Smooth muscle cell (in vitro differentiated cells): ENCODE results near the gene THBS1. TPM values are rescaled to one million over a fixed set of nuclear protein-coding genes. Genes with fewer than 3 reads are reported as not detected.

ENCODE experiments used
- DNase-seq: peaks from one replicate; lab custom pipeline; 2025; ENCODE audit not compliant: unreplicated experiment; lab: John Stamatoyannopoulos, UW
- H2AFZ ChIP-seq: fragments of 200-600 bp; sonication (generic); 2 replicates; pipeline ENCODE4 v1.6.0; 2016; ENCODE audit warnings: antibody characterized with exemption, low read depth, mild to moderate bottlenecking
- H3F3A ChIP-seq: fragments of 200-600 bp; sonication (generic); 2 replicates; pipeline ENCODE4 v1.6.0; 2017; ENCODE audit warnings: antibody characterized with exemption, low read depth
- H3K27ac ChIP-seq: fragments of 200-600 bp; sonication (generic); 2 replicates; pipeline ENCODE4 v1.5.1; 2016; ENCODE audit warnings: low read depth, mild to moderate bottlenecking
- H3K27me3 ChIP-seq: fragments of 200-600 bp; sonication (generic); 2 replicates; pipeline ENCODE4 v1.6.1; 2016; ENCODE audit warnings: low read depth, mild to moderate bottlenecking
- H3K36me3 ChIP-seq: fragments of 200-600 bp; sonication (generic); 2 replicates; pipeline ENCODE4 v1.5.1; 2016; ENCODE audit warnings: low read depth
- H3K4me1 ChIP-seq: fragments of 200-600 bp; sonication (generic); 2 replicates; pipeline ENCODE4 v1.5.1; 2016; ENCODE audit warnings: low read depth
- H3K4me2 ChIP-seq: fragments of 200-600 bp; sonication (generic); 2 replicates; pipeline ENCODE4 v1.6.0; 2016; ENCODE audit warnings: mild to moderate bottlenecking
- H3K4me3 ChIP-seq: fragments of 200-600 bp; sonication (generic); 2 replicates; pipeline ENCODE4 v1.5.1; 2016; ENCODE audit warnings: mild to moderate bottlenecking
- H3K79me2 ChIP-seq: fragments of 200-600 bp; sonication (generic); 2 replicates; pipeline ENCODE4 v1.6.0; 2016; ENCODE audit warnings: low read depth, mild to moderate bottlenecking
- H3K9ac ChIP-seq: fragments of 200-600 bp; sonication (generic); 2 replicates; pipeline ENCODE4 v1.6.0; 2016; ENCODE audit warnings: low read depth
- H3K9me3 ChIP-seq: fragments of 200-600 bp; sonication (generic); replicated peaks from 2 replicates; pipeline ENCODE4 v1.5.1; 2016; ENCODE audit warnings: low read depth
- H4K20me1 ChIP-seq: fragments of 200-600 bp; sonication (generic); 2 replicates; pipeline ENCODE4 v1.6.0; 2016; ENCODE audit warnings: low read depth
- CTCF ChIP-seq: fragments of 200-600 bp; sonication (generic); IDR thresholded peaks from 2 replicates; pipeline ENCODE4 v1.5.1; 2017; ENCODE audit warnings: borderline replicate concordance, mild to moderate bottlenecking, antibody characterized with exemption; ENCODE audit not compliant: insufficient read depth, poor library complexity, severe bottlenecking
- WGBS: methylation state at CpG from one replicate; pipeline ENCODE4 v1.1.7; 2016; ENCODE audit warnings: low lambda C conversion rate; 5-methylcytosine and 5-hydroxymethylcytosine counted together
- polyA plus RNA-seq: library from polyadenylated mRNA; unstranded; fragments of >200 nt; fragmentation: Nextera tagmentation; extraction: Ambion mirVana; gene quantifications from 2 replicates; pipeline ENCODE4 v1.2.1, GENCODE V29; 2016
- total RNA-seq: library from RNA; depleted of rRNA; stranded (reverse); fragments of >200 nt; gene quantifications from 2 replicates; pipeline ENCODE4 v1.2.3, GENCODE V29; 2014

Gene THBS1
- total and polyA plus RNA-seq, 2 experiments from 2014 or later, result 203 to 648 TPM

- H3K9me3 ChIP-seq, result no peaks in the 10 kb centered on the region
- H3K79me2 ChIP-seq, result no peaks in the 10 kb centered on the region
- no peak overlapping the region for H2AFZ ChIP-seq
- H3K4me1 ChIP-seq, result peaks cover 8% of the 10 kb centered on the region
- H3K9ac ChIP-seq, result no peak overlapping the region
- H3K36me3 ChIP-seq, result no peaks in the 10 kb centered on the region
- 95% methylated on average over 19 of the region's 20 CpGs for WGBS
- H3K27me3 ChIP-seq, result no peaks in the 10 kb centered on the region
- no peak for TF ChIP-seq CTCF
- no peak overlapping the region for H3K4me3 ChIP-seq
- H3K4me2 ChIP-seq, result no peak overlapping the region
- no peaks in the 10 kb centered on the region for H3F3A ChIP-seq
- no peak overlapping the region for H3K27ac ChIP-seq
- H4K20me1 ChIP-seq, result no peaks in the 10 kb centered on the region
- DNase-seq, result no peak
Measured at GRCh38 chr15:39645138-39645975, 64.5 kb downstream of the THBS1 start.

- Histone ChIP-seq H3K4me1 (peaks cover 8% of the 10 kb centered on the region), H2AFZ (no peak overlapping the region)
Measured at GRCh38 chr15:39645976-39646257, 65.0 kb downstream of the THBS1 start.

GRCh38 chr15:39646425-39646824, 65.5 kb downstream of the THBS1 start:
- H3K27ac ChIP-seq, result no peak overlapping the region
- WGBS, result 97% methylated on average over 5 of the region's 5 CpGs

More at GRCh38 chr15:39645976-39646257, 65.0 kb downstream of the THBS1 start:
- no peak for TF ChIP-seq CTCF
- H4K20me1 ChIP-seq, result no peaks in the 10 kb centered on the region
- H3K4me2 ChIP-seq, result no peak overlapping the region
- no peak for DNase-seq
- no peaks in the 10 kb centered on the region for H3K79me2 ChIP-seq
- no peak overlapping the region for H3K9ac ChIP-seq
- H3K9me3 ChIP-seq, result no peaks in the 10 kb centered on the region
- WGBS, result 98% methylated on average over 2 of the region's 2 CpGs
- H3K27me3 ChIP-seq, result no peaks in the 10 kb centered on the region
- no peak overlapping the region for H3K4me3 ChIP-seq
- H3K36me3 ChIP-seq, result no peaks in the 10 kb centered on the region
- H3K27ac ChIP-seq, result no peak overlapping the region
- H3F3A ChIP-seq, result no peaks in the 10 kb centered on the region

More at GRCh38 chr15:39646425-39646824, 65.5 kb downstream of the THBS1 start:
- Histone ChIP-seq H3K4me2 (no peak overlapping the region), H4K20me1 (no peaks in the 10 kb centered on the region), H3F3A (no peaks in the 10 kb centered on the region), H3K9me3 (no peaks in the 10 kb centered on the region), H3K27me3 (no peaks in the 10 kb centered on the region), H3K4me3 (no peak overlapping the region), H2AFZ (no peak overlapping the region), H3K4me1 (peaks cover 8% of the 10 kb centered on the region), H3K36me3 (no peaks in the 10 kb centered on the region), H3K79me2 (no peaks in the 10 kb centered on the region), H3K9ac (no peak overlapping the region)
- TF ChIP-seq CTCF, result no peak
- no peak for DNase-seq

Other genes starting within 250 kb of the THBS1 start
- gene FSIP1, start 201.8 kb downstream of the THBS1 start, total RNA-seq, result 0.13 and 2.8 TPM in 2 replicates
- 0.43 and 0.59 TPM in 2 replicates for gene FSIP1, start 201.8 kb downstream of the THBS1 start, polyA plus RNA-seq